GM12878 (cell line): ENCODE measurements around the gene HID1.

Experiments used
- EZH2 ChIP-seq: IDR thresholded peaks from 2 replicates; pipeline ENCODE4 v1.6.1; 2012; ENCODE audit warnings: low read depth, mild to moderate bottlenecking, control low read depth, inconsistent platforms, low read length, borderline replicate concordance; ENCODE audit not compliant: control insufficient read depth
- NFYB ChIP-seq: IDR thresholded peaks from 2 replicates; pipeline ENCODE4 v1.6.1; 2011; ENCODE audit warnings: low read depth, mild to moderate bottlenecking, low read length, improper control_type of control experiment, moderate library complexity; ENCODE audit not compliant: insufficient read depth
- PAX5 ChIP-seq: IDR thresholded peaks from 2 replicates; pipeline ENCODE4 v1.6.1; 2011; ENCODE audit warnings: low read depth, low read length, borderline replicate concordance
- POLR2AphosphoS5 ChIP-seq: IDR thresholded peaks from 2 replicates; pipeline ENCODE4 v1.6.1; 2011; ENCODE audit warnings: mild to moderate bottlenecking, low read length, inconsistent platforms
- SP1 ChIP-seq: IDR thresholded peaks from one replicate; pipeline ENCODE4 v1.6.1; 2011; ENCODE audit warnings: low read depth, low read length
- TAF1 ChIP-seq: IDR thresholded peaks from 2 replicates; pipeline ENCODE4 v1.6.1; 2011; ENCODE audit warnings: mild to moderate bottlenecking, low read depth, low read length, borderline replicate concordance
- TF ChIP-seq, protein P1 (sequence below): IDR thresholded peaks from 2 replicates; pipeline ENCODE4 v1.6.1; 2011; ENCODE audit warnings: low read depth, low read length, improper control_type of control experiment, borderline replicate concordance
- TF ChIP-seq, protein P2 (sequence below), 3 experiments: IDR thresholded peaks in 2 of 3; conservative IDR thresholded peaks in 1 of 3; 2 replicates each; pipeline ENCODE4 v1.5.1; 2011; ENCODE audit warnings: low read depth in 3 of 3, low read length in 3 of 3, mild to moderate bottlenecking in 3 of 3, control low read depth in 2 of 3, moderate library complexity in 2 of 3, inconsistent platforms in 1 of 3, mixed read lengths in 1 of 3; ENCODE audit not compliant: control insufficient read depth in 2 of 3, insufficient read depth in 1 of 3; ENCODE audit errors: extremely low read depth in 1 of 3
- TF ChIP-seq, protein P3 (sequence below): IDR thresholded peaks from 2 replicates; pipeline ENCODE4 v1.6.1; 2012; ENCODE audit warnings: low read length, inconsistent platforms

DNA sequence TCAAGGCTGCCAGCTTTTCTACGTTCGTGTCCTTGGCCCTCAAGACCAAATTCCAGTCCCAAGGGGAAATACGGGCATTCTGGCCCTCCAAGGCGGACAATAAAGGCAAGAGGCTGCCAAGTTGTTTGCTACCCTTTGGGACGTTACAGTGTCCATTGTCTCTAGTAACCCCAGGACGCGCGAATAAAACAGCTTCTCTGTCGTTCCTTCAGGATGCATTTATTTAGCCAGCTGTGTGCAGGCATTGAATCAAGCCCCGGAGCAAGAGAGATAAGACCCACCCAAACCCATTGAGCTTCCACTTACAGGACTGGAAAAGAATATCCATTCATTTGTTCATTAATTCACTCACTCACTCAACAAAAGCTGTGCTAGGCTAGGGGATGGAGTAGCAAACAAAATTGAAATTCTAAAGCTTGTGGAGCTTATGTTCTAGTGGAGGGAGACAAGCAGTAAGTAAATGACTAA is 40.6 kb upstream of the HID1 start:
- TF ChIP-seq POLR2AphosphoS5 (no peak), EZH2 (no peak), NFYB (no peak), PAX5 (no peak), TAF1 (no peak), SP1 (no peak)
- TF ChIP-seq, protein P1, sequence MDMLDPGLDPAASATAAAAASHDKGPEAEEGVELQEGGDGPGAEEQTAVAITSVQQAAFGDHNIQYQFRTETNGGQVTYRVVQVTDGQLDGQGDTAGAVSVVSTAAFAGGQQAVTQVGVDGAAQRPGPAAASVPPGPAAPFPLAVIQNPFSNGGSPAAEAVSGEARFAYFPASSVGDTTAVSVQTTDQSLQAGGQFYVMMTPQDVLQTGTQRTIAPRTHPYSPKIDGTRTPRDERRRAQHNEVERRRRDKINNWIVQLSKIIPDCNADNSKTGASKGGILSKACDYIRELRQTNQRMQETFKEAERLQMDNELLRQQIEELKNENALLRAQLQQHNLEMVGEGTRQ = no peak
- TF ChIP-seq, protein P2, sequence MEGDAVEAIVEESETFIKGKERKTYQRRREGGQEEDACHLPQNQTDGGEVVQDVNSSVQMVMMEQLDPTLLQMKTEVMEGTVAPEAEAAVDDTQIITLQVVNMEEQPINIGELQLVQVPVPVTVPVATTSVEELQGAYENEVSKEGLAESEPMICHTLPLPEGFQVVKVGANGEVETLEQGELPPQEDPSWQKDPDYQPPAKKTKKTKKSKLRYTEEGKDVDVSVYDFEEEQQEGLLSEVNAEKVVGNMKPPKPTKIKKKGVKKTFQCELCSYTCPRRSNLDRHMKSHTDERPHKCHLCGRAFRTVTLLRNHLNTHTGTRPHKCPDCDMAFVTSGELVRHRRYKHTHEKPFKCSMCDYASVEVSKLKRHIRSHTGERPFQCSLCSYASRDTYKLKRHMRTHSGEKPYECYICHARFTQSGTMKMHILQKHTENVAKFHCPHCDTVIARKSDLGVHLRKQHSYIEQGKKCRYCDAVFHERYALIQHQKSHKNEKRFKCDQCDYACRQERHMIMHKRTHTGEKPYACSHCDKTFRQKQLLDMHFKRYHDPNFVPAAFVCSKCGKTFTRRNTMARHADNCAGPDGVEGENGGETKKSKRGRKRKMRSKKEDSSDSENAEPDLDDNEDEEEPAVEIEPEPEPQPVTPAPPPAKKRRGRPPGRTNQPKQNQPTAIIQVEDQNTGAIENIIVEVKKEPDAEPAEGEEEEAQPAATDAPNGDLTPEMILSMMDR (IDR thresholded peaks at IDR 0.05 in 2 of 3, conservative IDR thresholded peaks at IDR 0.05 in 1 of 3; ENCODE audit: control insufficient read depth in 2 of 3, extremely low read depth in 1 of 3, insufficient read depth in 1 of 3, low read depth in 3 of 3, low read length in 3 of 3) = no peak
- TF ChIP-seq, protein P3, sequence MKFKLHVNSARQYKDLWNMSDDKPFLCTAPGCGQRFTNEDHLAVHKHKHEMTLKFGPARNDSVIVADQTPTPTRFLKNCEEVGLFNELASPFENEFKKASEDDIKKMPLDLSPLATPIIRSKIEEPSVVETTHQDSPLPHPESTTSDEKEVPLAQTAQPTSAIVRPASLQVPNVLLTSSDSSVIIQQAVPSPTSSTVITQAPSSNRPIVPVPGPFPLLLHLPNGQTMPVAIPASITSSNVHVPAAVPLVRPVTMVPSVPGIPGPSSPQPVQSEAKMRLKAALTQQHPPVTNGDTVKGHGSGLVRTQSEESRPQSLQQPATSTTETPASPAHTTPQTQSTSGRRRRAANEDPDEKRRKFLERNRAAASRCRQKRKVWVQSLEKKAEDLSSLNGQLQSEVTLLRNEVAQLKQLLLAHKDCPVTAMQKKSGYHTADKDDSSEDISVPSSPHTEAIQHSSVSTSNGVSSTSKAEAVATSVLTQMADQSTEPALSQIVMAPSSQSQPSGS = no peak
